Esophagus squamous epithelium (tissue), 5 donors: Measurements from ENCODE around the gene OTOF. TPM values are rescaled to one million over a fixed set of nuclear protein-coding genes. Genes with fewer than 3 reads are reported as not detected.

Experiments
- DNase-seq: peaks from one replicate; lab custom pipeline; 2025; lab: John Stamatoyannopoulos, UW
- H3K27ac ChIP-seq, 4 donors: fragments of 200-600 bp; sonication (generic); one replicate each; pipeline ENCODE4 v1.5.1; 2016 to 2019; ENCODE audit warnings: mild to moderate bottlenecking in 1 of 4
- H3K27me3 ChIP-seq, 4 donors: fragments of 200-600 bp; sonication (generic); 1 replicate in 3 of 4; 2 replicates in 1 of 4; pipeline versions ENCODE4 v1.5.1 to v1.6.0; 2017 to 2021; ENCODE audit warnings: antibody characterized with exemption in 1 of 4
- H3K36me3 ChIP-seq, 3 donors: fragments of 200-600 bp; sonication (generic); one replicate each; pipeline ENCODE4 v1.5.1; 2016 to 2019
- H3K4me1 ChIP-seq, 3 donors: fragments of 200-600 bp; sonication (generic); one replicate each; pipeline ENCODE4 v1.5.1; 2017 to 2019
- H3K4me3 ChIP-seq, 4 donors: fragments of 200-600 bp; sonication (generic); 1 replicate in 3 of 4; 2 replicates in 1 of 4; pipeline ENCODE4 v1.5.1; 2016 to 2019; ENCODE audit warnings: mild to moderate bottlenecking in 2 of 4, moderate library complexity in 1 of 4
- H3K9me3 ChIP-seq, 3 donors: fragments of 200-600 bp; sonication (generic); one replicate each; pipeline ENCODE4 v1.5.1; 2016 to 2019
- CTCF ChIP-seq, 6 experiments: fragments of 450-650 bp in 4 of 6; fragments of 200-600 bp in 2 of 6; sonication (generic) in 2 of 6; IDR thresholded peaks; one replicate each; pipeline ENCODE4 v1.5.1; 2016 to 2019; ENCODE audit warnings: antibody characterized with exemption in 6 of 6, mild to moderate bottlenecking in 4 of 6, moderate library complexity in 4 of 6
- POLR2A ChIP-seq, 4 donors: fragments of 450-650 bp; IDR thresholded peaks; one replicate each; pipeline ENCODE4 v1.6.1; 2017; ENCODE audit warnings: antibody characterized with exemption in 4 of 4, mild to moderate bottlenecking in 4 of 4, moderate library complexity in 3 of 4
- WGBS, 2 donors: methylation state at CpG; one replicate each; pipeline ENCODE4 v1.1.5; 2018; 5-methylcytosine and 5-hydroxymethylcytosine counted together
- intact Hi-C: fragments of 100-400 bp; cut with DNase I; formaldehyde crosslinking; loops from one replicate; pipeline ENCODE4 v1.15.0; 2022
- total RNA-seq, 4 donors: library from RNA; depleted of rRNA; stranded (reverse); fragments of >200 nt; gene quantifications; one replicate each; pipeline ENCODE4 v1.1.0, GENCODE V29; 2016
- donor health status: DM: yes; HTN: yes; CAD: no.

The OTOF gene
- total RNA-seq, 4 donors from 2014 or later = under 0.01 to 0.56 TPM; not detected in 2

GRCh38 chr2:26510344-26510973 lies 32.5 kb upstream of the OTOF start:
- Histone ChIP-seq H3K4me1 (no peaks in the 10 kb centered on the region), H3K4me3 (no peak overlapping the region), H3K27me3 (peaks cover 0 to 11% (median 0%) of the 10 kb centered on the region in 4 donors), H3K9me3 (no peaks in the 10 kb centered on the region), H3K36me3 (no peaks in the 10 kb centered on the region), H3K27ac (no peak overlapping the region)
- TF ChIP-seq CTCF (IDR thresholded peaks at IDR 0.05) (no peak), POLR2A (IDR thresholded peaks at IDR 0.05) (no peak)
- no peak for DNase-seq
- intact Hi-C loops = no loop called here
- WGBS, 2 donors = 80 to 84% methylated on average over 6 to 9 of the region's 21 CpGs

GRCh38 chr2:26509141-26509540 lies 31.2 kb upstream of the OTOF start:
- no peak for TF ChIP-seq POLR2A (IDR thresholded peaks at IDR 0.05)
- TF ChIP-seq CTCF (IDR thresholded peaks at IDR 0.05) = no peak
- peaks cover 0 to 10% (median 0%) of the 10 kb centered on the region in 4 donors for H3K27me3 ChIP-seq
- WGBS, 2 donors = 81 to 89% methylated on average over 5 to 6 of the region's 6 CpGs
- intact Hi-C loops = no loop called here
- H3K36me3 ChIP-seq = no peaks in the 10 kb centered on the region
- DNase-seq = no peak
- no peak overlapping the region for H3K27ac ChIP-seq
- H3K9me3 ChIP-seq = no peaks in the 10 kb centered on the region
- no peak overlapping the region for H3K4me3 ChIP-seq
- no peaks in the 10 kb centered on the region for H3K4me1 ChIP-seq

- peaks cover 2 to 11% (median 10%) of the 10 kb centered on the region in 3 donors for H3K4me1 ChIP-seq
- H3K9me3 ChIP-seq = no peaks in the 10 kb centered on the region
- WGBS, 2 donors = 83 to 91% methylated on average over 5 of the region's 5 CpGs
- no peaks in the 10 kb centered on the region for H3K36me3 ChIP-seq
- peaks cover 0 to 21% (median 0%) of the 10 kb centered on the region in 4 donors for H3K27me3 ChIP-seq
- H3K27ac ChIP-seq = no peak overlapping the region
- DNase-seq = no peak
- intact Hi-C loops = no loop called here
- no peak overlapping the region for H3K4me3 ChIP-seq
- TF ChIP-seq POLR2A (IDR thresholded peaks at IDR 0.05) = no peak
- TF ChIP-seq CTCF (IDR thresholded peaks at IDR 0.05) = no peak
These were observed 30.0 kb upstream of the OTOF start for GRCh38 chr2:26507932-26508331.

GRCh38 chr2:26507088-26507487 lies 29.2 kb upstream of the OTOF start:
- Histone ChIP-seq H3K27ac (no peak overlapping the region), H3K36me3 (no peaks in the 10 kb centered on the region), H3K4me1 (peaks cover 3 to 13% (median 11%) of the 10 kb centered on the region in 3 donors), H3K4me3 (no peak overlapping the region), H3K9me3 (no peaks in the 10 kb centered on the region), H3K27me3 (peaks cover 0 to 30% (median 0%) of the 10 kb centered on the region in 4 donors)
- TF ChIP-seq CTCF (IDR thresholded peaks at IDR 0.05) (no peak), POLR2A (IDR thresholded peaks at IDR 0.05) (no peak)
- no peak for DNase-seq
- intact Hi-C loops = no loop called here

- WGBS, 2 donors = 86 to 95% methylated on average over 1 to 3 of the region's 4 CpGs
- no peak for DNase-seq
- Histone ChIP-seq H3K27me3 (peaks cover 0 to 31% (median 0%) of the 10 kb centered on the region in 4 donors), H3K27ac (no peak overlapping the region), H3K4me3 (no peak overlapping the region), H3K36me3 (no peaks in the 10 kb centered on the region), H3K9me3 (no peaks in the 10 kb centered on the region), H3K4me1 (peaks cover 3 to 13% (median 11%) of the 10 kb centered on the region in 3 donors)
- intact Hi-C loops = no loop called here
- TF ChIP-seq POLR2A (IDR thresholded peaks at IDR 0.05) (no peak), CTCF (IDR thresholded peaks at IDR 0.05) (no peak)
These were observed 28.4 kb upstream of the OTOF start for GRCh38 chr2:26506279-26506678.
